H1 (cell line): ENCODE results near the gene RPS6KA2. TPM values are rescaled to one million over a fixed set of nuclear protein-coding genes. Genes with fewer than 3 reads are reported as not detected.

ENCODE experiments used
- ZNF274 ChIP-seq: IDR thresholded peaks from 2 replicates; pipeline ENCODE4 v1.7.0; 2012; ENCODE audit warnings: low read length, borderline replicate concordance; ENCODE audit errors: extremely low read depth
- polyA plus RNA-seq, 7 experiments: library from polyadenylated mRNA; depleted of rRNA in 3 of 7; stranded (reverse) in 5 of 7; unstranded in 2 of 7; fragments of >200 nt in 5 of 7; fragments of 200-250 nt in 2 of 7; gene quantifications; 1 replicate in 5 of 7; 2 replicates in 1 of 7; 4 replicates in 1 of 7; pipeline versions ENCODE4 v1.2.1 to v1.2.3, GENCODE V29; 2011 to 2013; ENCODE audit warnings: missing spikeins in 2 of 7, mixed read lengths in 2 of 7
- total RNA-seq: library from RNA; stranded (reverse); fragmentation: NEBNext Ultra II Directional; extraction: Animal tissue kit (Norgen Biotek cat#: 25700); gene quantifications from 2 replicates; pipeline ENCODE4 v1.2.1, GENCODE V29; 2021

The RPS6KA2 gene
- total and polyA plus RNA-seq, 2 of the 8 experiments (the other 6 are each of a cell fraction or from before 2014, with no cell fraction given), result 8.8 to 25.7 TPM

- no peak for TF ChIP-seq ZNF274
Observed at GRCh38 chr6:166589786-166590574, 37.1 kb downstream of the RPS6KA2 start (continued).
